Ascending aorta (tissue), 2 donors: ENCODE data around the gene UPP2. TPM values are rescaled to one million over a fixed set of nuclear protein-coding genes. Genes with fewer than 3 reads are reported as not detected.

Experiments
- DNase-seq, 2 donors: peaks; one replicate each; pipeline ENCODE4 v3.0.0-alpha.2; 2019; ENCODE audit warnings: low spot score in 2 of 2
- H3K27ac ChIP-seq, 2 donors: fragments of 200-600 bp; sonication (generic); one replicate each; pipeline ENCODE4 v1.5.1; 2016 to 2017; ENCODE audit warnings: mild to moderate bottlenecking in 1 of 2
- H3K27me3 ChIP-seq: fragments of 200-600 bp; sonication (generic); one replicate; pipeline ENCODE4 v1.5.1; 2017
- H3K36me3 ChIP-seq, 2 donors: fragments of 200-600 bp; sonication (generic); one replicate each; pipeline ENCODE4 v1.5.1; 2016
- H3K4me1 ChIP-seq, 2 donors: fragments of 200-600 bp; sonication (generic); one replicate each; pipeline ENCODE4 v1.5.1; 2016 to 2017; ENCODE audit warnings: mild to moderate bottlenecking in 1 of 2
- H3K4me3 ChIP-seq, 2 donors: fragments of 200-600 bp; sonication (generic); one replicate each; pipeline ENCODE4 v1.5.1; 2016 to 2017; ENCODE audit warnings: mild to moderate bottlenecking in 1 of 2
- H3K9me3 ChIP-seq, 2 donors: fragments of 200-600 bp; sonication (generic); one replicate each; pipeline ENCODE4 v1.5.1; 2016
- intact Hi-C: fragments of 100-400 bp; cut with DNase I; formaldehyde crosslinking; loops from one replicate; pipeline ENCODE4 v1.15.1; 2023
- total RNA-seq: library from RNA; depleted of rRNA; stranded (reverse); fragments of >200 nt; gene quantifications from one replicate; pipeline ENCODE4 v1.1.0, GENCODE V29; 2016
- TF ChIP-seq, protein P1 (sequence below), 3 experiments: fragments of 200-600 bp in 2 of 3; fragments of 450-650 bp in 1 of 3; sonication (generic) in 2 of 3; IDR thresholded peaks; one replicate each; pipeline ENCODE4 v1.5.1; 2016 to 2019; ENCODE audit warnings: antibody characterized with exemption in 3 of 3, mild to moderate bottlenecking in 1 of 3, moderate library complexity in 1 of 3

UPP2 gene
- total RNA-seq, 1 donor from 2014 or later, result not detected

DNA sequence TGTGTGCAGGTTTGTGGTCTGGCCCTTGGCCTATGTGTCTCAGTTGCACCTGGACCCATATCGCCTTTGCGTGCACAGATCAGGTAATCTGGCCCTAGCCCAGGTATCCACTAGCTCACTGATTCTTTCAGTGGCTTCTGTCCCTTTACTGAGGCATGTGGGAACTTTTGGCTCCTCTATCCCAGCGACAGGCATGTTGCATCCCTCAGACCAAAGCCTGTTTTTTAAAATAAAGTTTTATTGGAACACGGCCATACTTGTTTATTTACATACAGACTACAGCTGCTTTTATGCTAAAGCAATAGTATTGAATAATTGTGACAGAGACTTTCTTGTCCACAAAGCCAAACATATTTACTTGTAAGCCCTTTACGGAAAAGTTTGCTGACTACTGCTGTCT, 39.9 kb upstream of the UPP2 start:
- no peak overlapping the region for H3K4me3 ChIP-seq
- intact Hi-C loops, result no loop called here
- DNase-seq, result no peak
- H3K27me3 ChIP-seq, result no peaks in the 10 kb centered on the region
- TF ChIP-seq, protein P1, sequence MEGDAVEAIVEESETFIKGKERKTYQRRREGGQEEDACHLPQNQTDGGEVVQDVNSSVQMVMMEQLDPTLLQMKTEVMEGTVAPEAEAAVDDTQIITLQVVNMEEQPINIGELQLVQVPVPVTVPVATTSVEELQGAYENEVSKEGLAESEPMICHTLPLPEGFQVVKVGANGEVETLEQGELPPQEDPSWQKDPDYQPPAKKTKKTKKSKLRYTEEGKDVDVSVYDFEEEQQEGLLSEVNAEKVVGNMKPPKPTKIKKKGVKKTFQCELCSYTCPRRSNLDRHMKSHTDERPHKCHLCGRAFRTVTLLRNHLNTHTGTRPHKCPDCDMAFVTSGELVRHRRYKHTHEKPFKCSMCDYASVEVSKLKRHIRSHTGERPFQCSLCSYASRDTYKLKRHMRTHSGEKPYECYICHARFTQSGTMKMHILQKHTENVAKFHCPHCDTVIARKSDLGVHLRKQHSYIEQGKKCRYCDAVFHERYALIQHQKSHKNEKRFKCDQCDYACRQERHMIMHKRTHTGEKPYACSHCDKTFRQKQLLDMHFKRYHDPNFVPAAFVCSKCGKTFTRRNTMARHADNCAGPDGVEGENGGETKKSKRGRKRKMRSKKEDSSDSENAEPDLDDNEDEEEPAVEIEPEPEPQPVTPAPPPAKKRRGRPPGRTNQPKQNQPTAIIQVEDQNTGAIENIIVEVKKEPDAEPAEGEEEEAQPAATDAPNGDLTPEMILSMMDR (IDR thresholded peaks at IDR 0.05), result no peak
- no peaks in the 10 kb centered on the region for H3K4me1 ChIP-seq
- no peaks in the 10 kb centered on the region for H3K9me3 ChIP-seq
- no peaks in the 10 kb centered on the region for H3K36me3 ChIP-seq
- no peak overlapping the region for H3K27ac ChIP-seq

DNA sequence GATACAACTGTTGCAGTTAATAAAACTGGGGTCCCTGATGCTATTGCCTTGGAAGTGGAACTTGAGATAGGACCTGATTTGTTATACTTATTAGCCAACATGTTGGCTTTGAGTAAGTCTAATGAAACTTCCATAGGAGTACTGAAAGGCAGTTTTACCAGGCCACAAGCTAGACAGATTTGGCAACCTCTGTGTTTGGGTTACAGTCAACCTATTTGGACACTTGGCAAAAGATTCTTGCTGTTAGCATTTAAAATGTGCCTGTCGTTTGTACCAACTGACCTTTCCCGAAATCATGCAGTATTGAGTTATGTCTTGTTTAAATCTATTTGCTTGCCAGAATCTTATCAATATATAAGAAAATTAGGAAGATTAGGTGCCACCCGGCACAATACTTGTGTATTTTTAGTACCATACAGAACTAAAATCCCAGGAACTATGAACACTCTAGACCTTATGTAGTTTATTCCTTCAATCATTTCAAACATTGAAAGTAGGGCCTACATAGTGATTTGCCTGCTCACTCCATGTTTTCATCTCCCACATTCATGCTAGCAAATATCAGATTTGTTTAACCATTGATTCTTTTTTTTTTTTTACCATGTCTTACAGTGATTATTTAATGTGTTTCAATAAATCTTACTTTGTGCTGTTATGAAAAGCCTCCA, 35.5 kb upstream of the UPP2 start:
- intact Hi-C loops, result no loop called here
- no peak for DNase-seq
- Histone ChIP-seq H3K27ac (no peak overlapping the region), H3K4me1 (no peaks in the 10 kb centered on the region), H3K9me3 (no peaks in the 10 kb centered on the region), H3K27me3 (no peaks in the 10 kb centered on the region), H3K36me3 (no peaks in the 10 kb centered on the region), H3K4me3 (no peak overlapping the region)
- TF ChIP-seq, protein P1 (IDR thresholded peaks at IDR 0.05), result no peak

- Histone ChIP-seq H3K27me3 (no peaks in the 10 kb centered on the region), H3K4me1 (no peaks in the 10 kb centered on the region), H3K4me3 (no peak overlapping the region), H3K36me3 (no peaks in the 10 kb centered on the region), H3K9me3 (no peaks in the 10 kb centered on the region), H3K27ac (no peak overlapping the region)
- TF ChIP-seq, protein P1 (IDR thresholded peaks at IDR 0.05), result no peak
- intact Hi-C loops, result no loop called here
- DNase-seq, result no peak
Measured at GRCh38 chr2:158071018-158071417, 30.7 kb upstream of the UPP2 start.

DNA sequence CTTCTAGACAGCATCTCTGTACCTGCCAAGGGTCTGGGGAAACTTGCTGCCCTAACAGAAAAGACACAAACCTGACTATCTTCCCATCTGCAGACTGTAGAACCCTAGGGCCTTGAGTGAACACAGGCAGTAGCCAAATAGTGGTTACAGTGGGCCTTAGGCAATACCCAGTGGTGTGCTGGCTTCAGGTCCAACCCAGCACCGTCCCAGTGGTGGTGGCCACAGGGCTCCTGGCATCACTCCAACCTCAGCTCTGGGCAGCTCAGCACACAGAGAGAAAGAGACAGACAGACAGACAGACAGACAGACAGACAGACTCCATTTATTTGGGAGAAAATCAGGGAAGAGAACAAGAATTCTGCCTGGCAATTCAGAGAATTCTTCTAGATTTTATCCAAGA, 29.3 kb upstream of the UPP2 start:
- TF ChIP-seq, protein P1 (IDR thresholded peaks at IDR 0.05), result no peak
- intact Hi-C loops, result no loop called here
- H3K27me3 ChIP-seq, result no peaks in the 10 kb centered on the region
- H3K27ac ChIP-seq, result no peak overlapping the region
- no peaks in the 10 kb centered on the region for H3K4me1 ChIP-seq
- H3K4me3 ChIP-seq, result no peak overlapping the region
- H3K36me3 ChIP-seq, result no peaks in the 10 kb centered on the region
- no peak for DNase-seq
- H3K9me3 ChIP-seq, result peaks cover 0 to 3% of the 10 kb centered on the region in 2 donors

GRCh38 chr2:158079672-158080071, 22.0 kb upstream of the UPP2 start:
- DNase-seq, result no peak

More at GRCh38 chr2:158079672-158080071, 22.0 kb upstream of the UPP2 start:
- H3K4me3 ChIP-seq, result no peak overlapping the region
- intact Hi-C loops, result no loop called here
- H3K4me1 ChIP-seq, result no peaks in the 10 kb centered on the region
- H3K9me3 ChIP-seq, result peaks cover 0 to 3% of the 10 kb centered on the region in 2 donors
- TF ChIP-seq, protein P1 (IDR thresholded peaks at IDR 0.05), result no peak
- H3K36me3 ChIP-seq, result no peaks in the 10 kb centered on the region
- H3K27me3 ChIP-seq, result no peaks in the 10 kb centered on the region
- H3K27ac ChIP-seq, result no peak overlapping the region
